GM12878 (cell line): ENCODE measurements around the gene FAM25A. TPM values are rescaled to one million over a fixed set of nuclear protein-coding genes. Genes with fewer than 3 reads are reported as not detected.
"Not testable (repeated sequence)": the region's sequence is repeated elsewhere in the genome, so short reads cannot be mapped to it uniquely, and the experiment has no call there.

ENCODE experiments used
- ATAC-seq: fragments of 200-7000 bp; cut with Tn5 transposase; 3 replicates; pipeline ENCODE4 v1.9.1; 2020; ENCODE audit warnings: mild to moderate bottlenecking, moderate library complexity
- BruUV-seq: library from RNA; stranded (reverse); fragments of 400-500 nt; replicated peaks from 2 replicates; lab custom pipeline; 2021; lab: Mats Ljungman, UMichigan
- CTCF ChIA-PET: fragments of 300-600 bp; sonication (Branson Sonifier 250); formaldehyde crosslinking; extraction: SDS; loops from one replicate; lab custom pipeline; 2021; ENCODE audit warnings: inconsistent platforms; lab: Yijun Ruan, JAX
- POLR2A ChIA-PET: fragments of 350-600 bp; formaldehyde crosslinking; extraction: SDS; loops from one replicate; lab custom pipeline; 2021; ENCODE audit warnings: inconsistent platforms; lab: Charles Lee
- RAD21 ChIA-PET: fragments of 300-600 bp; sonication (Branson Sonifier 250); formaldehyde crosslinking; loops from one replicate; lab custom pipeline; 2023; ENCODE audit warnings: antibody characterized with exemption; ENCODE audit not compliant: unreplicated experiment; lab: Charles Lee
- SMC1A ChIA-PET: fragments of 300-600 bp; sonication (Branson Sonifier 250); formaldehyde crosslinking; loops from one replicate; lab custom pipeline; 2023; ENCODE audit not compliant: unreplicated experiment, uncharacterized antibody; lab: Charles Lee
- DNase-seq: peaks from one replicate; pipeline ENCODE4 v3.0.0-alpha.2; 2011; ENCODE audit warnings: low read depth, low spot score
- FAIRE-seq: peaks from 3 replicates; lab custom pipeline; 2011; peaks lifted over from hg19 to GRCh38; lab: Jason Lieb, UNC
- H2AFZ ChIP-seq: 2 replicates; pipeline ENCODE4 v1.6.0; 2011; ENCODE audit warnings: low read depth, low read length, control low read depth; ENCODE audit not compliant: control insufficient read depth
- H3K27ac ChIP-seq: 2 replicates; pipeline ENCODE4 v1.5.1; 2011; ENCODE audit warnings: control low read depth; ENCODE audit not compliant: control insufficient read depth, insufficient read depth
- H3K27me3 ChIP-seq, 2 experiments: replicated peaks in 1 of 2; 2 replicates each; pipeline versions ENCODE4 v1.6.0 to v1.6.1; 2011; ENCODE audit warnings: low read length in 1 of 2; ENCODE audit not compliant: control insufficient read depth in 2 of 2, insufficient read depth in 2 of 2
- H3K36me3 ChIP-seq, 2 experiments: 2 replicates each; pipeline ENCODE4 v1.5.1; 2011; ENCODE audit warnings: low read length in 1 of 2; ENCODE audit not compliant: control insufficient read depth in 2 of 2, insufficient read depth in 2 of 2
- H3K4me1 ChIP-seq: 2 replicates; pipeline ENCODE4 v1.6.1; 2011; ENCODE audit warnings: mild to moderate bottlenecking, low read length, moderate library complexity, mixed read lengths; ENCODE audit not compliant: control insufficient read depth, insufficient read depth
- H3K4me2 ChIP-seq: 2 replicates; pipeline ENCODE4 v1.6.0; 2011; ENCODE audit warnings: control low read depth; ENCODE audit not compliant: control insufficient read depth, insufficient read depth
- H3K4me3 ChIP-seq: fragments of 200-600 bp; sonication (generic); 2 replicates; pipeline ENCODE4 v1.5.1; 2016
- H3K79me2 ChIP-seq: 2 replicates; pipeline ENCODE4 v1.6.0; 2011; ENCODE audit warnings: low read length; ENCODE audit not compliant: control insufficient read depth, insufficient read depth
- H3K9ac ChIP-seq: 2 replicates; pipeline ENCODE4 v1.8.0; 2011; ENCODE audit warnings: low read length, control low read depth, mixed read lengths; ENCODE audit not compliant: control insufficient read depth, insufficient read depth
- H3K9me3 ChIP-seq: replicated peaks from 3 replicates; pipeline ENCODE4 v1.5.1; 2011; ENCODE audit warnings: mild to moderate bottlenecking, low read length; ENCODE audit not compliant: control insufficient read depth, insufficient read depth
- H4K20me1 ChIP-seq: 2 replicates; pipeline ENCODE4 v1.6.0; 2011; ENCODE audit not compliant: control insufficient read depth, insufficient read depth
- IKZF2 ChIP-seq, 2 experiments: fragments of 450-650 bp; IDR thresholded peaks; 2 replicates each; pipeline ENCODE4 v1.6.1; 2017; ENCODE audit warnings: mild to moderate bottlenecking in 2 of 2, moderate library complexity in 2 of 2
- WGBS: methylation state at CpG from one replicate; pipeline ENCODE4 v1.1.6; 2016; ENCODE audit warnings: low lambda C conversion rate; ENCODE audit not compliant: insufficient replicate concordance, insufficient coverage; ENCODE audit errors: missing lambda C conversion rate; 5-methylcytosine and 5-hydroxymethylcytosine counted together
- in situ Hi-C: fragments of 300-500 bp; cut with MboI; formaldehyde crosslinking; loops from 9 replicates; pipeline ENCODE4 v1.14.3; 2018; ENCODE audit warnings: mixed read lengths
- intact Hi-C: fragments of 100-400 bp; cut with micrococcal nuclease; formaldehyde crosslinking; loops from one replicate; pipeline ENCODE4 v1.14.2; 2022; ENCODE audit not compliant: unreplicated experiment
- polyA plus RNA-seq, 11 experiments: library from polyadenylated mRNA; depleted of rRNA in 4 of 11; unstranded in 6 of 11; stranded (reverse) in 5 of 11; fragments of >200 nt; fragmentation: Nextera tagmentation in 4 of 11; fragmentation: Illumina TruSeq in 1 of 11; extraction: Ambion mirVana in 4 of 11; extraction: Trizol in 1 of 11; gene quantifications; 1 replicate in 1 of 11; 2 replicates in 10 of 11; pipeline versions ENCODE4 v1.2.1 to v1.2.3, GENCODE V29; 2011 to 2016; ENCODE audit warnings: inconsistent platforms in 2 of 11, missing spikeins in 2 of 11, low read depth in 1 of 11
- total RNA-seq, 4 experiments: library from RNA; depleted of rRNA in 3 of 4; stranded (reverse); fragments of >200 nt in 3 of 4; fragmentation: Illumina TruSeq in 1 of 4; extraction: Trizol in 1 of 4; gene quantifications; 2 replicates each; pipeline versions ENCODE4 v1.2.1 to v1.2.3, GENCODE V29; 2013 to 2021

FAM25A gene
- total and polyA plus RNA-seq, 10 of the 15 experiments (the other 5 are each of a cell fraction or from before 2014, with no cell fraction given), result not detected

DNA sequence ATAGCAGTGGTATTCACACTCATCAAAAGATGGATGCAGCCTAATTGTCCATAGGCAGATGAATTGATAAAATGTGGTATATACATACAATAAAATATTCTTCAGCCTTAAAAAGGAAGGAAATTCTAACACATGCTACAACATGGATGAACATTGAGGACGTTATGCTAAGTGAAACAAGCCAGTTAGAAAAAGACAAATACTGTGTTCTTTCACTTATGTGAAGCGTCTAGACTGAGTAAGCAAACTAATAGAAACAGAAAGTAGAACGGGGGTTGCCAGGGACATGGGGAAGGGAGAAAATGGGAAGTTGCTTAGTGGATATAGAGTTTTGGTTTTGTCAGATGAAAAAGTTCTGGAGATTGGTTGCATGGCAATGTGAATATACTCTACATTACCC lies 6.6 kb upstream of the FAM25A start:
- H3K9ac ChIP-seq, FAIRE-seq, H3K79me2 ChIP-seq, H3K9me3 ChIP-seq, H4K20me1 ChIP-seq, H3K36me3 ChIP-seq, POLR2A ChIA-PET, in situ Hi-C loops, H3K4me3 ChIP-seq, CTCF ChIA-PET, H2AFZ ChIP-seq, H3K4me1 ChIP-seq, H3K4me2 ChIP-seq, ATAC-seq, H3K27me3 ChIP-seq, intact Hi-C loops, BruUV-seq, RAD21 ChIA-PET, SMC1A ChIA-PET, H3K27ac ChIP-seq: not testable (repeated sequence)
- TF ChIP-seq IKZF2 (IDR thresholded peaks at IDR 0.05), result peak in 1 of 2 experiments; percentile 20; a peak in 1 of 4 replicates
- WGBS, result 10% methylated on average over 2 of the region's 3 CpGs
- DNase-seq, result peak; percentile 9

DNA sequence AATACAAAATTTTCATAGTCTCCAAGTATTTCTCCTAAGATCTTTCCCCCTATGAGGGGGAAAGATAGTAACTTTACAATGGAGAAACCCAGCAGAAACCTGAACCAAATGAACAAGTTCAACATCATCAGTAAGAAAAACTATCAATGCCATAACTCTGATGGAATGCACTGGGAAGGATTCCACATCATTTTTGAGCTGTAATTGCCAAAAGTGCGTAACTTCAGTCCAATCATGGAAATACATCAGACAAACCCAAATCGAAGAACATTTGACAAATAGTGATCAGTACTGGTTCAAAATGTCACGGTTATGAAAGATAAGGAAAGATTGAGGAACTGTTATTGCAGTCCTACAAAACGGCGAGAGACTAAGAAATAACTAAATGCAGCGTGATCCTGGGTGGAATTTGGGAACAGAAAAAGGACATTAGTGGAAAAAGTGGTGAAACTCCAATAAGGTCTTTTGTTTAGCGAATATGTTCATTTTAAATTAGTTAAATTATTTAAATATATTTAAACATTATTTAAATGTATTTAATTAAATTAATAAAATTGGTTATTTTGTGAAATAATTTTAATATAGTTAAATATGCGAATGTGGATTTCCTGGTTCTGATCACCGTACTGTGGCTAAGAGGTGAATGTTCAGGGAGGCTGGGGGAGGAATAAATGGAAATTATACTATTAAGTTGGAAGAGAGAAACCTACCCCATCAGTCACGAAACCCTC lies 4.9 kb upstream of the FAM25A start:
- SMC1A ChIA-PET, DNase-seq: not testable (repeated sequence)
- 64% methylated on average over 8 of the region's 10 CpGs for WGBS

DNA sequence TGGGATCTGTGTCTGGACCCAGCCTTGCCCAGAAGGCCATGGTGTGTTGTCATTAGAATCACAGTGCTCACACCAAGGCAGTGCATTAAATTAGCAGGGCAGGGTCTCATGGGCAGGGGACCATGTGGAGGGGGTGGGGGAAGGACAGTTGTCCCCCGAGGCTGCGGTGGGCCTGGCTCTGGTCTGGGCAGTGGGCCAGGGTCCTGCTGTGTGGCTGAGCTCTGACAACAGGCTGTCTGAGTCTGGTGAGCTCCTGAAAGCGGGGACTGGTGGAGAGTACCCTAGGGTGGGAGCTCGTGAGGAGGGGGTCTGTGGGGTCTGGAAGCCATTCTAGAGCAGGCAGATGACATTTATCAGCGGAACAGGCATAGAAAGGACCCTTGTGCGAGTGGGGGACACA lies 2.0 kb upstream of the FAM25A start:
- intact Hi-C loops, CTCF ChIA-PET, SMC1A ChIA-PET, H3K9ac ChIP-seq, H3K4me1 ChIP-seq, H3K79me2 ChIP-seq, ATAC-seq, H3K4me3 ChIP-seq, H3K4me2 ChIP-seq, in situ Hi-C loops, DNase-seq, H3K36me3 ChIP-seq, BruUV-seq, FAIRE-seq, H3K27ac ChIP-seq, H4K20me1 ChIP-seq, H3K27me3 ChIP-seq, RAD21 ChIA-PET, POLR2A ChIA-PET, H3K9me3 ChIP-seq, H2AFZ ChIP-seq: not testable (repeated sequence)
- 14% methylated on average over 4 of the region's 6 CpGs for WGBS

More for the DNA sequence above, 4.9 kb upstream of the FAM25A start:
- CTCF ChIA-PET, H3K4me3 ChIP-seq, H4K20me1 ChIP-seq, H3K27me3 ChIP-seq, BruUV-seq, in situ Hi-C loops, POLR2A ChIA-PET, ATAC-seq, intact Hi-C loops, H3K9ac ChIP-seq, H3K79me2 ChIP-seq, FAIRE-seq, H3K4me1 ChIP-seq, H3K36me3 ChIP-seq, H3K4me2 ChIP-seq, H3K9me3 ChIP-seq, H3K27ac ChIP-seq, H2AFZ ChIP-seq, RAD21 ChIA-PET: not testable (repeated sequence)

DNA sequence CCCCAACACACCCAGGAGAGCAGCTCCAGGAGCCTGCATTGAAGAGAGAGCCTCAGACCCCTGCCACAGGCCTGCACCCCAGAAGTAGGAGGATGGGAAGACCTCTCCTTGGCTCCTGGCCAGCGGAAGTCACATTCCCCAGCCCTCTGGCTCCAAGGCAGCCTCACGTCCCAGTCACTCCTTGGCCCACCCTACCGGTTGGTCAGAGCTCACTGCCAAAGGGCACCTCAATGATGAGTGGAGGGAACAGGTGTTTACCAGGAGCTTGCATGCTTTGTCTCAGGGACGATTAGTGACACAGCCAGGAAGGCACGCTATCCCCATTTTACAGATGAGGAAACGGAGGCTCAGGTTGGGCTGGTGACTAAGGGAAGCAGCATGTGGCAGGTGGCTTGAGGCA lies 1.0 kb upstream of the FAM25A start:
- H3K9me3 ChIP-seq, H3K4me3 ChIP-seq, H3K4me1 ChIP-seq, ATAC-seq, H3K79me2 ChIP-seq, H3K36me3 ChIP-seq, CTCF ChIA-PET, DNase-seq, POLR2A ChIA-PET, in situ Hi-C loops, H2AFZ ChIP-seq, H3K27me3 ChIP-seq, H3K27ac ChIP-seq, BruUV-seq, H4K20me1 ChIP-seq, H3K4me2 ChIP-seq, H3K9ac ChIP-seq, intact Hi-C loops, FAIRE-seq, RAD21 ChIA-PET, SMC1A ChIA-PET: not testable (repeated sequence)
- WGBS, result 61% methylated on average over 6 of the region's 6 CpGs
